NCI-H1417 (cell line): Measurements from ENCODE around the gene GIPR.
A peak's percentile ranks its signal among the peaks of the same experiment; 100 is the strongest.
"Not testable (repeated sequence)": the region's sequence is repeated elsewhere in the genome, so short reads cannot be mapped to it uniquely, and the experiment has no call there.

Experiments used
- DNase-seq, 3 experiments: peaks; one replicate each; lab custom pipeline; 2025; lab: John Stamatoyannopoulos, UW

GIPR gene

GRCh38 chr19:45645631-45646344 lies 22.2 kb upstream of the GIPR start:
- DNase-seq, result peak; percentile 15 to 75 (median 17)

GRCh38 chr19:45646345-45646698 lies 21.7 kb upstream of the GIPR start:
- no peak for DNase-seq

GRCh38 chr19:45650722-45651121 lies 17.3 kb upstream of the GIPR start:
- no peak for DNase-seq

GRCh38 chr19:45653634-45654033 lies 14.4 kb upstream of the GIPR start:
- no peak for DNase-seq

GRCh38 chr19:45655073-45655472 lies 12.9 kb upstream of the GIPR start:
- no peak for DNase-seq

- peak in 2 of 3 experiments; percentile 77 to 87 for DNase-seq
These were observed 10.4 kb upstream of the GIPR start for GRCh38 chr19:45657520-45658167.

GRCh38 chr19:45659096-45659729 lies 8.8 kb upstream of the GIPR start:
- no peak for DNase-seq

GRCh38 chr19:45660636-45661035 lies 7.4 kb upstream of the GIPR start:
- no peak for DNase-seq

- no peak for DNase-seq
These were observed 4.2 kb upstream of the GIPR start for GRCh38 chr19:45663800-45664199.

- no peak for DNase-seq
These were observed 3.4 kb upstream of the GIPR start for GRCh38 chr19:45664575-45664974.

- DNase-seq, result no peak
These were observed 386 bp downstream of the GIPR start for GRCh38 chr19:45668342-45668871.

GRCh38 chr19:45670670-45671453 lies 2.8 kb downstream of the GIPR start:
- peak; percentile 47 to 91 (median 72) for DNase-seq

- peak; percentile 6 to 67 (median 29) for DNase-seq
These were observed 6.9 kb downstream of the GIPR start for GRCh38 chr19:45674946-45675345.

- DNase-seq, result no peak
These were observed 8.8 kb downstream of the GIPR start for GRCh38 chr19:45676851-45677263.

- DNase-seq, result peak in 2 of 3 experiments; percentile 50 to 97
These were observed 9.6 kb downstream of the GIPR start for GRCh38 chr19:45677351-45678230.

- peak; percentile 78 to 86 (median 82) for DNase-seq
These were observed 13.5 kb downstream of the GIPR start for GRCh38 chr19:45681391-45682015.

- no peak for DNase-seq
These were observed 14.1 kb downstream of the GIPR start for GRCh38 chr19:45682117-45682516.

GRCh38 chr19:45682908-45683307 lies 14.9 kb downstream of the GIPR start:
- no peak for DNase-seq

- DNase-seq, result not testable (repeated sequence)
These were observed 17.0 kb downstream of the GIPR start for GRCh38 chr19:45685045-45685444.

GRCh38 chr19:45687599-45687998 lies 19.6 kb downstream of the GIPR start:
- DNase-seq, result peak in 1 of 3 experiments; percentile 22
